Epithelial cell of esophagus (primary cell): ENCODE data around the gene STX1A.
A peak's percentile ranks its signal among the peaks of the same experiment; 100 is the strongest.
"Not testable (repeated sequence)": the region's sequence is repeated elsewhere in the genome, so short reads cannot be mapped to it uniquely, and the experiment has no call there.

Experiments used
- DNase-seq: peaks from one replicate; pipeline ENCODE4 v3.0.0; 2010; ENCODE audit warnings: low read depth
- H3K4me3 ChIP-seq: 2 replicates; pipeline ENCODE4 v1.5.1; 2011; ENCODE audit warnings: mild to moderate bottlenecking, low read length, control low read depth
- CTCF ChIP-seq: IDR thresholded peaks from 2 replicates; pipeline ENCODE4 v1.5.1; 2011; ENCODE audit warnings: low read depth, mild to moderate bottlenecking, low read length, control low read depth, inconsistent platforms; ENCODE audit not compliant: insufficient read depth; ENCODE audit errors: missing control alignments

Gene STX1A

GRCh38 chr7:73723813-73724212 lies 4.3 kb upstream of the STX1A start:
- TF ChIP-seq CTCF: no peak
- no peak for DNase-seq
- H3K4me3 ChIP-seq: no peak overlapping the region

- DNase-seq: no peak
- no peak overlapping the region for H3K4me3 ChIP-seq
- TF ChIP-seq CTCF: no peak
These were observed 3.3 kb upstream of the STX1A start for GRCh38 chr7:73722785-73723184.

- DNase-seq, H3K4me3 ChIP-seq: not testable (repeated sequence)
These were observed 2.7 kb upstream of the STX1A start for GRCh38 chr7:73722182-73722581.

GRCh38 chr7:73721377-73721817 lies 1.9 kb upstream of the STX1A start:
- no peak for DNase-seq
- no peak overlapping the region for H3K4me3 ChIP-seq
- no peak for TF ChIP-seq CTCF

- not testable (repeated sequence) for H3K4me3 ChIP-seq, DNase-seq
These were observed 974 bp upstream of the STX1A start for GRCh38 chr7:73720443-73720842.

GRCh38 chr7:73719806-73720169 lies 319 bp upstream of the STX1A start:
- peak overlapping the region; percentile 15 for H3K4me3 ChIP-seq
- DNase-seq: no peak
- no peak for TF ChIP-seq CTCF

- no peak for DNase-seq
- H3K4me3 ChIP-seq: peak overlapping the region; percentile 67
- TF ChIP-seq CTCF: no peak
These were observed 1.0 kb downstream of the STX1A start for GRCh38 chr7:73718438-73718881.

- peak; percentile 93 for DNase-seq
- no peak for TF ChIP-seq CTCF
- H3K4me3 ChIP-seq: peak overlapping the region; percentile 67
These were observed 1.5 kb downstream of the STX1A start for GRCh38 chr7:73717991-73718405.
